ENCODE data around the gene ZNRF1.
A peak's percentile ranks its signal among the peaks of the same experiment; 100 is the strongest.

- TF ChIP-seq POLR2AphosphoS5 (IDR thresholded peaks at IDR 0.05) (peak in 2 of 3 donors; percentile 48 to 60), POLR2A (IDR thresholded peaks at IDR 0.05) (no peak), EP300 (IDR thresholded peaks at IDR 0.05; ENCODE audit: low read depth) (no peak)
- TF ChIP-seq, protein P1, sequence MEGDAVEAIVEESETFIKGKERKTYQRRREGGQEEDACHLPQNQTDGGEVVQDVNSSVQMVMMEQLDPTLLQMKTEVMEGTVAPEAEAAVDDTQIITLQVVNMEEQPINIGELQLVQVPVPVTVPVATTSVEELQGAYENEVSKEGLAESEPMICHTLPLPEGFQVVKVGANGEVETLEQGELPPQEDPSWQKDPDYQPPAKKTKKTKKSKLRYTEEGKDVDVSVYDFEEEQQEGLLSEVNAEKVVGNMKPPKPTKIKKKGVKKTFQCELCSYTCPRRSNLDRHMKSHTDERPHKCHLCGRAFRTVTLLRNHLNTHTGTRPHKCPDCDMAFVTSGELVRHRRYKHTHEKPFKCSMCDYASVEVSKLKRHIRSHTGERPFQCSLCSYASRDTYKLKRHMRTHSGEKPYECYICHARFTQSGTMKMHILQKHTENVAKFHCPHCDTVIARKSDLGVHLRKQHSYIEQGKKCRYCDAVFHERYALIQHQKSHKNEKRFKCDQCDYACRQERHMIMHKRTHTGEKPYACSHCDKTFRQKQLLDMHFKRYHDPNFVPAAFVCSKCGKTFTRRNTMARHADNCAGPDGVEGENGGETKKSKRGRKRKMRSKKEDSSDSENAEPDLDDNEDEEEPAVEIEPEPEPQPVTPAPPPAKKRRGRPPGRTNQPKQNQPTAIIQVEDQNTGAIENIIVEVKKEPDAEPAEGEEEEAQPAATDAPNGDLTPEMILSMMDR (IDR thresholded peaks at IDR 0.05) = peak in 4 of 5 experiments; percentile 11 to 45 (median 14)
Observed at GRCh38 chr16:75109732-75110243, 111.0 kb downstream of the ZNRF1 start.
